Measurements from ENCODE around the gene HLCS. TPM values are rescaled to one million over a fixed set of nuclear protein-coding genes. Genes with fewer than 3 reads are reported as not detected.
"Not testable (repeated sequence)": the region's sequence is repeated elsewhere in the genome, so short reads cannot be mapped to it uniquely, and the experiment has no call there.

Gene HLCS
- total and polyA plus RNA-seq, 2 donors (not counting 3 experiments of a cell fraction or from before 2014, with no cell fraction given): 6.7 to 17.2 TPM

DNA sequence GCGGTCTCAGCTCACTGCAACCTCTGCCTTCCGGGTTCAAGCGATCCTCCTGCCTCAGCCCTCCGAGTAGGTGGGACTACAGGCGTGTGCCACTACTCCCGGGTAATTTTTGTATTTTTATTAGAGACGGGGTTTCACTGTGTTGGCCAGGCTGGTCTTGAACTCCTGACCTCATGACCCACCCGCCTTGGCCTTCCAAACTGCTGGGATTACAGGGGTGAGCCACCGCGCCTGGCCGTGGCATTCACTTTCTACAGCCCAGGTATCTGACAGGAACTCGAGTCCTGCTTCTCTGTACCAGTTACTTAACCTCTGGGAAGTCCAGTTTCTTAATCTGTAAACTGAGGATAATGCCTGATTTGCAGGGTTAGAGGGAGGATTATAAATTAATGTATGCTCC lies 36.4 kb upstream of the HLCS start:
- H3K27me3 ChIP-seq (ENCODE audit: control insufficient read depth in 2 of 2, insufficient read depth in 2 of 2, low read length in 2 of 2): peaks cover 21 to 22% of the 10 kb centered on the region in 2 experiments
- H3K27ac ChIP-seq (ENCODE audit: insufficient read depth, low read depth, low read length); dilution Hi-C loops (cut with MboI; ENCODE audit: extremely low pct_ligation_motif_present, low sequenced_read_pairs); H3K9me3 ChIP-seq (replicated peaks; ENCODE audit: control insufficient read depth, insufficient read depth, low read length); H4K20me1 ChIP-seq (replicated peaks; ENCODE audit: control insufficient read depth, extremely low read depth, insufficient read depth, low read length); intact Hi-C loops (cut with micrococcal nuclease); H3K4me3 ChIP-seq (replicated peaks in 1 of 3; ENCODE audit: insufficient read depth in 1 of 3, low read depth in 1 of 3, low read length in 3 of 3); H2AFZ ChIP-seq (ENCODE audit: low read depth, low read length); H3K4me2 ChIP-seq (ENCODE audit: insufficient read depth, low read length); FAIRE-seq; H3K79me2 ChIP-seq (ENCODE audit: control insufficient read depth, insufficient read depth, low read length); H3K4me1 ChIP-seq (ENCODE audit: control insufficient read depth, extremely low read depth, insufficient read depth, low read length); H3K36me3 ChIP-seq (ENCODE audit: control insufficient read depth in 2 of 2, extremely low read depth in 1 of 2, insufficient read depth in 2 of 2, low read length in 2 of 2); BruUV-seq (replicated peaks); H3K9me1 ChIP-seq (replicated peaks; ENCODE audit: control insufficient read depth, extremely low read depth, insufficient read depth, low read length); H3K9ac ChIP-seq (replicated peaks; ENCODE audit: extremely low read depth, insufficient read depth, low read length); DNase-seq (ENCODE audit: low read depth, low spot score): not testable (repeated sequence)
- ChIA-PET POLR2A (interaction anchor here (0.6 kb wide), 1 partner anchor 23 kb away, joined by 5 read pairs; no protein-coding TSS in a partner anchor), CTCF (interaction anchor here (1.3 to 4.8 kb wide), 5 partner anchors 11 to 26 kb away, joined by 3 to 27 read pairs (median 4); no protein-coding TSS in a partner anchor)

DNA sequence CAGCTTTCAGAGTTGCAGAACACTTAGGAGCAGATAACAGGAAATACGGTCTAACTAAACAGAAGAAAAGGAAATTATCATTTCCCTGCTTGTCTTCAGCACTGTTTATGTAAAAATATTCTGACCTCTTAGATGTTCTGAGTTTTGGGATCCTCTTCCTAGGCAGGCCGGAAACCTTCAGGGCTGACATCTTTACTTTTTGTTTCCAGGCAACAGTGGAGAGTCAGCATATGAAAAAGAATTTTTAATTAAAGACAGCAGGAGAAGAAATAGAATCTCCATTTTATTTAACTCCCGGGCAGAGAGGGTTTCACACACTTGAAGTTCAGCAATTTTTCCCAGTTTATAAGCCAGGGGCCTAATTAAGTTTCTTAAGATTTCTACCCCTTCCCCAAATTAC lies 35.0 kb upstream of the HLCS start:
- intact Hi-C loops (cut with micrococcal nuclease) (no loop called here), dilution Hi-C loops (cut with MboI; ENCODE audit: extremely low pct_ligation_motif_present, low sequenced_read_pairs) (no loop called here)
- Histone ChIP-seq H4K20me1 (replicated peaks; ENCODE audit: control insufficient read depth, extremely low read depth, insufficient read depth, low read length) (no peaks in the 10 kb centered on the region), H3K4me1 (ENCODE audit: control insufficient read depth, extremely low read depth, insufficient read depth, low read length) (peaks cover 3% of the 10 kb centered on the region), H2AFZ (ENCODE audit: low read depth, low read length) (no peak overlapping the region), H3K4me2 (ENCODE audit: insufficient read depth, low read length) (no peak overlapping the region), H3K4me3 (replicated peaks in 1 of 3; ENCODE audit: insufficient read depth in 1 of 3, low read depth in 1 of 3, low read length in 3 of 3) (no peak overlapping the region), H3K36me3 (ENCODE audit: control insufficient read depth in 2 of 2, extremely low read depth in 1 of 2, insufficient read depth in 2 of 2, low read length in 2 of 2) (no peaks in the 10 kb centered on the region), H3K9me1 (replicated peaks; ENCODE audit: control insufficient read depth, extremely low read depth, insufficient read depth, low read length) (no peaks in the 10 kb centered on the region), H3K79me2 (ENCODE audit: control insufficient read depth, insufficient read depth, low read length) (no peaks in the 10 kb centered on the region), H3K27ac (ENCODE audit: insufficient read depth, low read depth, low read length) (no peak overlapping the region), H3K27me3 (ENCODE audit: control insufficient read depth in 2 of 2, insufficient read depth in 2 of 2, low read length in 2 of 2) (peaks cover 11 to 16% of the 10 kb centered on the region in 2 experiments), H3K9ac (replicated peaks; ENCODE audit: extremely low read depth, insufficient read depth, low read length) (peak overlapping the region; percentile 3), H3K9me3 (replicated peaks; ENCODE audit: control insufficient read depth, insufficient read depth, low read length) (no peaks in the 10 kb centered on the region)
- DNase-seq (ENCODE audit: low read depth, low spot score) (no peak), FAIRE-seq (no peak)
- CTCF ChIA-PET: interaction anchor here (1.3 to 4.8 kb wide), 5 partner anchors 9 to 24 kb away, joined by 3 to 27 read pairs (median 5); no protein-coding TSS in a partner anchor
- BruUV-seq (replicated peaks): no TSS peak
- POLR2A ChIA-PET: no interaction called here
- TF ChIP-seq EZH2 (IDR thresholded peaks at IDR 0.05; ENCODE audit: borderline replicate concordance, low read depth, low read length, severe bottlenecking): no peak
- TF ChIP-seq POLR2A (IDR thresholded peaks at IDR 0.05; ENCODE audit: low read depth, low read length): no peak
- no peak for TF ChIP-seq JUN (IDR thresholded peaks at IDR 0.05; ENCODE audit: borderline replicate concordance, insufficient read depth, insufficient read length, low read depth)

Data from endothelial cell of umbilical vein (primary cell).